HL-60 (cell line): ENCODE measurements around the gene PXDN.
"Not testable (repeated sequence)": the region's sequence is repeated elsewhere in the genome, so short reads cannot be mapped to it uniquely, and the experiment has no call there.

ENCODE experiments used
- DNase-seq, 2 experiments: peaks; one replicate each; pipeline ENCODE4 v3.0.0-alpha.2; 2010 to 2020; ENCODE audit warnings: low read depth in 1 of 2, low spot score in 1 of 2
- H3K27ac ChIP-seq: fragments of 250-450 bp; sonication (Bioruptor Pico); replicated peaks from 2 replicates; pipeline ENCODE4 v1.5.1; 2020; ENCODE audit warnings: mild to moderate bottlenecking, moderate library complexity
- H3K27me3 ChIP-seq: fragments of 250-450 bp; sonication (Bioruptor Pico); 2 replicates; pipeline ENCODE4 v1.5.1; 2021; ENCODE audit warnings: mild to moderate bottlenecking, moderate library complexity; ENCODE audit not compliant: insufficient read depth, poor library complexity, severe bottlenecking
- H3K4me3 ChIP-seq: replicated peaks from 2 replicates; pipeline ENCODE4 v1.5.1; 2011; ENCODE audit warnings: mild to moderate bottlenecking, control low read depth, low read length; ENCODE audit not compliant: insufficient read depth
- GABPA ChIP-seq: IDR thresholded peaks from 2 replicates; pipeline ENCODE4 v1.6.1; 2012; ENCODE audit warnings: low read depth
- POLR2AphosphoS5 ChIP-seq: IDR thresholded peaks from 2 replicates; pipeline ENCODE4 v1.6.1; 2012; ENCODE audit warnings: low read depth
- SPI1 ChIP-seq: IDR thresholded peaks from 2 replicates; pipeline ENCODE4 v1.6.1; 2012; ENCODE audit warnings: low read depth, mild to moderate bottlenecking, borderline replicate concordance
- TF ChIP-seq, protein P1 (sequence below): IDR thresholded peaks from one replicate; pipeline ENCODE4 v1.5.1; 2011; ENCODE audit warnings: low read length, control low read depth, inconsistent platforms; ENCODE audit not compliant: insufficient read depth
- TF ChIP-seq, protein P2 (sequence below): IDR thresholded peaks from 2 replicates; pipeline ENCODE4 v1.6.1; 2012; ENCODE audit warnings: low read depth; ENCODE audit not compliant: insufficient replicate concordance

Gene PXDN

GRCh38 chr2:1738163-1738562, 6.2 kb downstream of the PXDN start:
- no peak overlapping the region for H3K27ac ChIP-seq
- TF ChIP-seq GABPA: no peak
- no peak overlapping the region for H3K4me3 ChIP-seq
- DNase-seq: no peak
- peaks cover 8% of the 10 kb centered on the region for H3K27me3 ChIP-seq

DNA sequence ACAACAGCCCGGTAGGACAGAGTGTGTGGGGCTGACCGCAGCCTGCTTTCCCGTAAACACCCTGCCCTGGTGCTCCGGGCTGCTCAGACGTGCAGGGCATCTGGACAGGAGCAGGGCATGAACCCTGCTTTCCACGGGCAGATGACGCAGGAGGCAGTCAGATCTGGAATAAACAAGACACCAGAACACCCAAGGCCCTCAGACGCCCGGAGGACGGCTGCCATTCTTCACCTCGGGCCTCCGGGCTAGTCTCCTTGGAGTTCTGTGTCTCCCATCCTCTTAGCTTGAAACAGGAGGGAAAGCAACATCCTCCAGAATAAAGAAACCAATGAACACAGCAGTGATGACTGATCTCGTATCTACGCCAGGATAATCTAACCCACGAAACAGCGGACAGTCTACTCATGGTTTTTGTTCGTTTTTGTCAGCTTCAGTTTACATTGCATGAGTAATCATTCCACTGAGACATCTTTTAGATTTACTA, 7.3 kb downstream of the PXDN start:
- H3K27ac ChIP-seq: no peak overlapping the region
- DNase-seq: no peak
- TF ChIP-seq GABPA (no peak), POLR2AphosphoS5 (no peak), SPI1 (no peak)
- TF ChIP-seq, protein P1, sequence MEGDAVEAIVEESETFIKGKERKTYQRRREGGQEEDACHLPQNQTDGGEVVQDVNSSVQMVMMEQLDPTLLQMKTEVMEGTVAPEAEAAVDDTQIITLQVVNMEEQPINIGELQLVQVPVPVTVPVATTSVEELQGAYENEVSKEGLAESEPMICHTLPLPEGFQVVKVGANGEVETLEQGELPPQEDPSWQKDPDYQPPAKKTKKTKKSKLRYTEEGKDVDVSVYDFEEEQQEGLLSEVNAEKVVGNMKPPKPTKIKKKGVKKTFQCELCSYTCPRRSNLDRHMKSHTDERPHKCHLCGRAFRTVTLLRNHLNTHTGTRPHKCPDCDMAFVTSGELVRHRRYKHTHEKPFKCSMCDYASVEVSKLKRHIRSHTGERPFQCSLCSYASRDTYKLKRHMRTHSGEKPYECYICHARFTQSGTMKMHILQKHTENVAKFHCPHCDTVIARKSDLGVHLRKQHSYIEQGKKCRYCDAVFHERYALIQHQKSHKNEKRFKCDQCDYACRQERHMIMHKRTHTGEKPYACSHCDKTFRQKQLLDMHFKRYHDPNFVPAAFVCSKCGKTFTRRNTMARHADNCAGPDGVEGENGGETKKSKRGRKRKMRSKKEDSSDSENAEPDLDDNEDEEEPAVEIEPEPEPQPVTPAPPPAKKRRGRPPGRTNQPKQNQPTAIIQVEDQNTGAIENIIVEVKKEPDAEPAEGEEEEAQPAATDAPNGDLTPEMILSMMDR: no peak
- TF ChIP-seq, protein P2, sequence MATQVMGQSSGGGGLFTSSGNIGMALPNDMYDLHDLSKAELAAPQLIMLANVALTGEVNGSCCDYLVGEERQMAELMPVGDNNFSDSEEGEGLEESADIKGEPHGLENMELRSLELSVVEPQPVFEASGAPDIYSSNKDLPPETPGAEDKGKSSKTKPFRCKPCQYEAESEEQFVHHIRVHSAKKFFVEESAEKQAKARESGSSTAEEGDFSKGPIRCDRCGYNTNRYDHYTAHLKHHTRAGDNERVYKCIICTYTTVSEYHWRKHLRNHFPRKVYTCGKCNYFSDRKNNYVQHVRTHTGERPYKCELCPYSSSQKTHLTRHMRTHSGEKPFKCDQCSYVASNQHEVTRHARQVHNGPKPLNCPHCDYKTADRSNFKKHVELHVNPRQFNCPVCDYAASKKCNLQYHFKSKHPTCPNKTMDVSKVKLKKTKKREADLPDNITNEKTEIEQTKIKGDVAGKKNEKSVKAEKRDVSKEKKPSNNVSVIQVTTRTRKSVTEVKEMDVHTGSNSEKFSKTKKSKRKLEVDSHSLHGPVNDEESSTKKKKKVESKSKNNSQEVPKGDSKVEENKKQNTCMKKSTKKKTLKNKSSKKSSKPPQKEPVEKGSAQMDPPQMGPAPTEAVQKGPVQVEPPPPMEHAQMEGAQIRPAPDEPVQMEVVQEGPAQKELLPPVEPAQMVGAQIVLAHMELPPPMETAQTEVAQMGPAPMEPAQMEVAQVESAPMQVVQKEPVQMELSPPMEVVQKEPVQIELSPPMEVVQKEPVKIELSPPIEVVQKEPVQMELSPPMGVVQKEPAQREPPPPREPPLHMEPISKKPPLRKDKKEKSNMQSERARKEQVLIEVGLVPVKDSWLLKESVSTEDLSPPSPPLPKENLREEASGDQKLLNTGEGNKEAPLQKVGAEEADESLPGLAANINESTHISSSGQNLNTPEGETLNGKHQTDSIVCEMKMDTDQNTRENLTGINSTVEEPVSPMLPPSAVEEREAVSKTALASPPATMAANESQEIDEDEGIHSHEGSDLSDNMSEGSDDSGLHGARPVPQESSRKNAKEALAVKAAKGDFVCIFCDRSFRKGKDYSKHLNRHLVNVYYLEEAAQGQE: no peak
- H3K4me3 ChIP-seq: no peak overlapping the region
- no peaks in the 10 kb centered on the region for H3K27me3 ChIP-seq

DNA sequence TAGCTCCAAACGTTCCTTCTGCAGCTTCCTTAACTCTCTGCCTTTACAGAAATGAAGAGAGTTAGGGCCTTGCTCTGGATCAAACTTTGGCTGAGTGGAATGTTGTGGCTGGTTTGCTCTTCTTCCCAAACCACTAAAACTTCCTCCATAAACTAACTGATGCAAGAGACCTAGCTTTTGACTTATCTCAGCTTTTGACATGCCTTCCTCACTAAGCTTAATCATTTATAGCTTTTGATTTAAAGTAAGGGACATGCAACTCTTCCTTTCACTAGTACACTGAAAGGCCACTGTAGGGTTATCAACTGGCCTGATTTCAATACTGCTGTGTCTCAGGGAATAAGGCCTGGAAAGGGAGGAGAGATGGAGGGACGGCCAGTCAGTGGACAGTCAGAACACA, 8.3 kb downstream of the PXDN start:
- Histone ChIP-seq H3K27me3 (no peaks in the 10 kb centered on the region), H3K27ac (no peak overlapping the region), H3K4me3 (no peak overlapping the region)
- no peak for TF ChIP-seq SPI1
- TF ChIP-seq, protein P2: no peak
- TF ChIP-seq GABPA: no peak
- TF ChIP-seq, protein P1: no peak
- no peak for TF ChIP-seq POLR2AphosphoS5
- DNase-seq: no peak

DNA sequence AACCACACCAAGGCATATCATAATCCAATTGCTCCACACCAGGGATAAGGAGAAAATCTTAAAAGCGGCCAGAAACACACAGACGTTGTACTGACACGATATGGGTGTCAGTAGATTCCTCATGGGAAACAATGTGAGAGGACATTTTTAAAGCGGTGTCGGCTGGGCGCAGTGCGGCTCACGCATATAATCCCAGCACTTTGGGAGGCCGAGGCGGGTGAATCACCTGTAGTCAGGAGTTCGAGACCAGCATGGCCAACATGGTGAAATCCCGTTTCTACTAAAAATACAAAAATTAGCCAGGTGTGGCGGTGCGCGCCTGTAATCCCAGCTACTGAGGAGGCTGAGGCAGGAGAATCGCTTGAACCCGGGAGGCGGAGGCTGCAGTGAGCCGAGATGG, 11.0 kb downstream of the PXDN start:
- H3K4me3 ChIP-seq, DNase-seq, H3K27ac ChIP-seq, H3K27me3 ChIP-seq: not testable (repeated sequence)

- TF ChIP-seq, protein P2: no peak
- TF ChIP-seq POLR2AphosphoS5 (no peak), SPI1 (no peak), GABPA (no peak)
- TF ChIP-seq, protein P1: no peak
- no peak for DNase-seq
- H3K27ac ChIP-seq: no peak overlapping the region
- no peaks in the 10 kb centered on the region for H3K27me3 ChIP-seq
- no peak overlapping the region for H3K4me3 ChIP-seq
These were observed 12.1 kb downstream of the PXDN start for GRCh38 chr2:1731963-1732768.
